H9 (cell line): ENCODE results near the gene COX7B2. TPM values are rescaled to one million over a fixed set of nuclear protein-coding genes. Genes with fewer than 3 reads are reported as not detected.

Experiments
- DNase-seq: peaks from one replicate; pipeline ENCODE4 v3.0.0-alpha.2; 2017
- H2AFZ ChIP-seq: one replicate; pipeline ENCODE4 v1.6.1; 2013; ENCODE audit warnings: mild to moderate bottlenecking, low read length, control low read depth, moderate library complexity
- H2AK5ac ChIP-seq: 2 replicates; pipeline ENCODE4 v1.6.1; 2013; ENCODE audit warnings: low read length, control low read depth, mixed read lengths; ENCODE audit not compliant: insufficient read length
- H2BK120ac ChIP-seq: one replicate; pipeline ENCODE4 v1.6.1; 2013; ENCODE audit warnings: low read depth, mild to moderate bottlenecking, low read length, control low read depth, inconsistent platforms; ENCODE audit not compliant: poor library complexity, severe bottlenecking
- H2BK12ac ChIP-seq: 2 replicates; pipeline ENCODE4 v1.6.1; 2013; ENCODE audit warnings: low read length, control low read depth, mixed read lengths, low read depth; ENCODE audit not compliant: insufficient read length
- H2BK15ac ChIP-seq: 2 replicates; pipeline ENCODE4 v1.6.1; 2013; ENCODE audit warnings: low read depth, low read length, control low read depth
- H2BK20ac ChIP-seq: one replicate; pipeline ENCODE4 v1.6.1; 2013; ENCODE audit warnings: low read depth, mild to moderate bottlenecking, low read length, control low read depth, inconsistent platforms; ENCODE audit not compliant: poor library complexity, severe bottlenecking
- H2BK5ac ChIP-seq: 2 replicates; pipeline ENCODE4 v1.6.1; 2013; ENCODE audit warnings: low read length, control low read depth, mixed read lengths; ENCODE audit not compliant: insufficient read length
- H3K14ac ChIP-seq: 2 replicates; pipeline ENCODE4 v1.6.1; 2013; ENCODE audit warnings: low read length, control low read depth; ENCODE audit not compliant: insufficient read depth
- H3K18ac ChIP-seq: 2 replicates; pipeline ENCODE4 v1.6.1; 2013; ENCODE audit warnings: low read depth, mild to moderate bottlenecking, mixed read lengths, low read length, control low read depth; ENCODE audit not compliant: insufficient read length
- H3K23ac ChIP-seq: 2 replicates; pipeline ENCODE4 v1.6.1; 2013; ENCODE audit warnings: low read length, control low read depth, mixed read lengths, low read depth; ENCODE audit not compliant: insufficient read length
- H3K23me2 ChIP-seq: 2 replicates; pipeline ENCODE4 v1.6.1; 2013; ENCODE audit warnings: low read depth, mild to moderate bottlenecking, mixed read lengths, low read length, control low read depth; ENCODE audit not compliant: insufficient read length, poor library complexity, severe bottlenecking
- H3K27ac ChIP-seq: 2 replicates; pipeline ENCODE4 v1.5.1; 2013; ENCODE audit warnings: low read length, control low read depth, mixed read lengths, low read depth; ENCODE audit not compliant: insufficient read length
- H3K27me3 ChIP-seq: 2 replicates; pipeline ENCODE4 v1.6.1; 2013; ENCODE audit warnings: low read length, control low read depth, inconsistent platforms; ENCODE audit not compliant: insufficient read depth
- H3K4ac ChIP-seq: 2 replicates; pipeline ENCODE4 v1.6.1; 2013; ENCODE audit warnings: low read depth, mild to moderate bottlenecking, control low read depth, inconsistent platforms, low read length, moderate library complexity
- H3K4me1 ChIP-seq: 2 replicates; pipeline ENCODE4 v1.6.1; 2013; ENCODE audit warnings: low read length, control low read depth, inconsistent platforms; ENCODE audit not compliant: insufficient read depth
- H3K4me2 ChIP-seq: 2 replicates; pipeline ENCODE4 v1.6.1; 2013; ENCODE audit warnings: low read length, control low read depth, mixed read lengths; ENCODE audit not compliant: insufficient read length, insufficient read depth
- H3K56ac ChIP-seq: 2 replicates; pipeline ENCODE4 v1.6.1; 2013; ENCODE audit warnings: low read depth, mild to moderate bottlenecking, mixed read lengths, low read length, control low read depth; ENCODE audit not compliant: insufficient read length
- H3K79me1 ChIP-seq: 2 replicates; pipeline ENCODE4 v1.6.1; 2013; ENCODE audit warnings: low read depth, mild to moderate bottlenecking, moderate library complexity, low read length, control low read depth, inconsistent platforms; ENCODE audit not compliant: insufficient read depth, poor library complexity, severe bottlenecking
- H3K79me2 ChIP-seq: 2 replicates; pipeline ENCODE4 v1.6.1; 2013; ENCODE audit warnings: low read length, control low read depth, inconsistent platforms; ENCODE audit not compliant: insufficient read depth
- H3K9ac ChIP-seq: 2 replicates; pipeline ENCODE4 v1.6.1; 2013; ENCODE audit warnings: low read length, control low read depth, mixed read lengths; ENCODE audit not compliant: insufficient read length; ENCODE audit errors: extremely low read depth
- H3K9me3 ChIP-seq: one replicate; pipeline ENCODE4 v1.6.1; 2013; ENCODE audit warnings: low read depth, low read length, inconsistent platforms; ENCODE audit not compliant: control insufficient read depth
- H3T11ph ChIP-seq: one replicate; pipeline ENCODE4 v1.6.1; 2013; ENCODE audit warnings: mild to moderate bottlenecking, low read length, control low read depth, inconsistent platforms
- H4K20me1 ChIP-seq: one replicate; pipeline ENCODE4 v1.6.1; 2013; ENCODE audit not compliant: control insufficient read depth, insufficient read length, insufficient read depth
- H4K5ac ChIP-seq: 2 replicates; pipeline ENCODE4 v1.6.1; 2013; ENCODE audit warnings: low read depth, mild to moderate bottlenecking, mixed read lengths, low read length, control low read depth; ENCODE audit not compliant: insufficient read length
- H4K8ac ChIP-seq: replicated peaks from 2 replicates; pipeline ENCODE4 v1.6.1; 2013; ENCODE audit warnings: low read length, control low read depth, mixed read lengths, low read depth; ENCODE audit not compliant: insufficient read length
- H4K91ac ChIP-seq: 2 replicates; pipeline ENCODE4 v1.6.1; 2013; ENCODE audit warnings: low read depth, mild to moderate bottlenecking, moderate library complexity, mixed read lengths, low read length, control low read depth; ENCODE audit not compliant: insufficient read length
- H3K27ac Mint-ChIP-seq, 3 experiments: 2 replicates in 2 of 3; 3 replicates in 1 of 3; pipeline ENCODE4 v1.8.0; 2020 to 2021; ENCODE audit warnings: mixed read lengths in 3 of 3, mild to moderate bottlenecking in 1 of 3, moderate library complexity in 1 of 3
- H3K27me3 Mint-ChIP-seq: 2 replicates; pipeline ENCODE4 v1.8.0; 2021; ENCODE audit warnings: low read depth, mild to moderate bottlenecking, moderate library complexity, mixed read lengths
- H3K36me3 Mint-ChIP-seq, 3 experiments: 2 replicates in 2 of 3; 3 replicates in 1 of 3; pipeline ENCODE4 v1.8.0; 2020 to 2021; ENCODE audit warnings: low read depth in 3 of 3, mixed read lengths in 3 of 3; ENCODE audit not compliant: insufficient read depth in 1 of 3
- H3K4me1 Mint-ChIP-seq, 2 experiments: 2 replicates each; pipeline ENCODE4 v1.8.0; 2020; ENCODE audit warnings: mixed read lengths in 2 of 2
- H3K4me3 Mint-ChIP-seq, 2 experiments: 2 replicates in 1 of 2; 3 replicates in 1 of 2; pipeline ENCODE4 v1.8.0; 2020 to 2021; ENCODE audit warnings: mild to moderate bottlenecking in 2 of 2, mixed read lengths in 2 of 2, moderate library complexity in 1 of 2
- H3K9me3 Mint-ChIP-seq, 2 experiments: 2 replicates in 1 of 2; 3 replicates in 1 of 2; pipeline ENCODE4 v1.8.0; 2020; ENCODE audit warnings: mild to moderate bottlenecking in 2 of 2, mixed read lengths in 2 of 2, moderate library complexity in 1 of 2
- CTCF ChIP-seq: fragments of 200-600 bp; sonication (generic); conservative IDR thresholded peaks from 3 replicates; pipeline ENCODE4 v1.8.0; 2021; ENCODE audit warnings: antibody characterized with exemption, mild to moderate bottlenecking
- WGBS: extraction: QIAGEN DNeasy Blood & Tissue Kit; methylation state at CpG from one replicate; pipeline ENCODE4 v1.1.7; 2013; ENCODE audit warnings: missing lambda C conversion rate, low lambda C conversion rate, mixed read lengths; ENCODE audit not compliant: insufficient read length; ENCODE audit errors: extremely low coverage; 5-methylcytosine and 5-hydroxymethylcytosine counted together
- total RNA-seq: library from RNA; stranded (reverse); gene quantifications from 2 replicates; pipeline ENCODE4 v1.2.1, GENCODE V29; 2021

Gene COX7B2
- total RNA-seq, 1 experiment from 2014 or later = not detected

- no peak overlapping the region for H2BK20ac ChIP-seq
- no peak overlapping the region for H3K27ac ChIP-seq
- H3K4me3 Mint-ChIP-seq = no peak overlapping the region
- no peak overlapping the region for H3K4me2 ChIP-seq
- H3K79me1 ChIP-seq = no peaks in the 10 kb centered on the region
- H3K27me3 ChIP-seq = no peaks in the 10 kb centered on the region
- no peaks in the 10 kb centered on the region for H4K20me1 ChIP-seq
- H4K8ac ChIP-seq = no peak overlapping the region
- H3T11ph ChIP-seq = no peak overlapping the region
- no peaks in the 10 kb centered on the region for H3K9me3 Mint-ChIP-seq
- H4K91ac ChIP-seq = no peak overlapping the region
- no peak overlapping the region for H4K5ac ChIP-seq
- DNase-seq = no peak
- no peak overlapping the region for H3K14ac ChIP-seq
- H3K56ac ChIP-seq = no peak overlapping the region
- no peak overlapping the region for H2AK5ac ChIP-seq
- H2BK12ac ChIP-seq = no peak overlapping the region
- no peak overlapping the region for H3K27ac Mint-ChIP-seq
- H3K4me1 ChIP-seq = no peaks in the 10 kb centered on the region
- no peaks in the 10 kb centered on the region for H3K79me2 ChIP-seq
- no peaks in the 10 kb centered on the region for H3K4me1 Mint-ChIP-seq
- H3K23ac ChIP-seq = no peak overlapping the region
- WGBS = no CpG with 5 or more reads among the region's 4 CpGs
- H2BK5ac ChIP-seq = no peak overlapping the region
- H3K27me3 Mint-ChIP-seq = no peaks in the 10 kb centered on the region
- no peaks in the 10 kb centered on the region for H3K23me2 ChIP-seq
- H3K18ac ChIP-seq = no peak overlapping the region
- H3K4ac ChIP-seq = no peak overlapping the region
- H3K9me3 ChIP-seq = no peaks in the 10 kb centered on the region
- H2AFZ ChIP-seq = no peak overlapping the region
- no peaks in the 10 kb centered on the region for H3K36me3 Mint-ChIP-seq
- TF ChIP-seq CTCF = no peak
- no peak overlapping the region for H2BK15ac ChIP-seq
- H2BK120ac ChIP-seq = no peak overlapping the region
- no peak overlapping the region for H3K9ac ChIP-seq
Observed at GRCh38 chr4:46818604-46819003, 90.4 kb downstream of the COX7B2 start.
